ENCODE results near the gene NARS2.

GRCh38 chr11:78560153-78560552 lies 14.5 kb downstream of the NARS2 start:
- TF ChIP-seq CTCF (conservative IDR thresholded peaks at IDR 0.05 in 1 of 2, IDR thresholded peaks at IDR 0.05 in 1 of 2; ENCODE audit: low read depth in 1 of 2, low read length in 2 of 2), result no peak
- TF ChIP-seq EZH2 (IDR thresholded peaks at IDR 0.05; ENCODE audit: low read length, missing control alignments), result no peak

Measured in fibroblast of lung (primary cell).